Stimulated activated CD8-positive, alpha-beta memory T cell treated with anti-CD3 and anti-CD28 coated beads, Interleukin-2, amount 100 ng/mL, for 1 hour (primary cell): ENCODE data around the gene E2F7.
A peak's percentile ranks its signal among the peaks of the same experiment; 100 is the strongest.

Experiments
- DNase-seq, 2 donors: peaks; one replicate each; pipeline ENCODE4 v3.0.0-alpha.2; 2020; ENCODE audit warnings: low read depth in 2 of 2

The E2F7 gene

DNA sequence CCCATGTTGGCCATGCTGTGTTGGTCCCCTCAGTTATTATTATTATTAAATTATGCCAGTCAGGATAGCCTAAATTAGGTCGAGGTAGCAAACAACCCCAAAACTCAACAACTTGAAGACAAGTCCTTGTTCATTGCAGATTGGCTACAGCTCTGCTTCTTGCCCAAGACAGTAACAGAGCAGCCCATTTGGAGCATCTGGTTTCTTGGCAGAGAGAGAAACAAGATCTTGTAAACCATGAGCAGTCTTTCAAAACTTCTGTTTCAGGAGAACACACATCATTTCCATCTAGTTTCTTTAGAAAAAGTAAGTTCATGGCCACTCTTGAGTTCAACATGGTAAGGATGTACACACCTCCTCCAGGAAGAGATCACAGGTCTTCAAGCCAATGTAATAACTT is 52.3 kb downstream of the E2F7 start:
- no peak for DNase-seq

- DNase-seq: peak; percentile 27 to 39
These were observed 54.4 kb downstream of the E2F7 start for GRCh38 chr12:77010691-77011548.

DNA sequence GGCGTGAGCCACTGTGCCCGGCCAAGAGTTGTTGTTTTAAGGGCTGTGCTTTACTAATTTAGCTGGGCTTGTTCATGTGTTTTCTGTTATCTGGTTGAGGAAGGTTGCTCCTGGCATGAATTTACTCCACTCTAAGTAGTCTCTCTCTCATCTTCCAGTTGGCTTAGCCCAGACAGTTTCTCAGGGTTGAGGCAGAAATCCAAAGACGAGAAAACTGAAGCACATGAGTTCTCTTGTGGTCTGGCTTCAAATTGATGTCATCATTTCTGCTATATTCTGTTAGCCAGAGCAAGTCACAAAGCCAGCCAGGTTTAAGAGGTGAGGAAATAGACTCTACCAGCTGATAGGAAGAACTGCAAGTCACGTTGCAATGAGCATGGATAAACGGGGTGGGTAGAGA is 57.9 kb downstream of the E2F7 start:
- DNase-seq: no peak

GRCh38 chr12:77005611-77006098 is 59.7 kb downstream of the E2F7 start:
- DNase-seq: no peak

DNA sequence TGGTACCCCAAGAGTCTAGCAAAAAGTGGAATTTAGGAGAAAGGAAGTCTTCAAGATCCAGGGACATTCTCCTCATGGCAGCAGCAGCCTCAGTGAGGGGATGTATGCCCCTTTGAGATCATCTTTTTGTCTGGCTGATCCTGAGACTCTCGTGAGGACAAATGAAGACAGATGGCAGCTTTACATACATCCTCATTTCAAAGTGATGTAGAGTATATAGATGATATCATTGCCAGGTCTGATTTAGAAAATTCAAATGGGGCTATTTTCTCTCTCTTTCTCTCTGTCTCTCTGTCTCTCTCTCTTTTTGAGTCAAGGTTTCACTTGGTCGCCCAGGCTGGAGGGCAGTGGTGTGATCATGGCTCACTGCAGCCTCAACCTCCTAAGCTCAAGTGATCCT is 61.5 kb downstream of the E2F7 start:
- DNase-seq: no peak

GRCh38 chr12:77003246-77003645 is 62.1 kb downstream of the E2F7 start:
- DNase-seq: no peak

- no peak for DNase-seq
These were observed 63.0 kb downstream of the E2F7 start for GRCh38 chr12:77002382-77002781.

DNA sequence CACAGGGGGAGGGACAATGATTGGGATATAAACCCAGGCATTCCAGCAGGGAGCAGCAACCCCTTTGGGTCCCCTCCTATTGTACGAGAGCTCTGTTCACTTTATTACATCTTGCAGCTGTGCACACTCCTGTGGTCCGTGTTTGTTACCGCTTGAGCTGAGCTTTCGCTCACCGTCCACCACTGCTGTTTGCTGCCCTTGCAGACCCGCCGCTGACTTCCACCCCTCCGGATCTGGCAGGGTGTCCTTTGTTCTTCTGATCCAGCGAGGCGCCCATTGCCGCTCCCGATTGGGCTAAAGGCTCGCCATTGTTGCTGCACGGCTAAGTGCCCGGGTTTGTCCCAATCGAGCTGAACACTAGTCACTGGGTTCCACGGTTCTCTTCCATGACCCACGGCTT is 64.1 kb downstream of the E2F7 start:
- DNase-seq: no peak

DNA sequence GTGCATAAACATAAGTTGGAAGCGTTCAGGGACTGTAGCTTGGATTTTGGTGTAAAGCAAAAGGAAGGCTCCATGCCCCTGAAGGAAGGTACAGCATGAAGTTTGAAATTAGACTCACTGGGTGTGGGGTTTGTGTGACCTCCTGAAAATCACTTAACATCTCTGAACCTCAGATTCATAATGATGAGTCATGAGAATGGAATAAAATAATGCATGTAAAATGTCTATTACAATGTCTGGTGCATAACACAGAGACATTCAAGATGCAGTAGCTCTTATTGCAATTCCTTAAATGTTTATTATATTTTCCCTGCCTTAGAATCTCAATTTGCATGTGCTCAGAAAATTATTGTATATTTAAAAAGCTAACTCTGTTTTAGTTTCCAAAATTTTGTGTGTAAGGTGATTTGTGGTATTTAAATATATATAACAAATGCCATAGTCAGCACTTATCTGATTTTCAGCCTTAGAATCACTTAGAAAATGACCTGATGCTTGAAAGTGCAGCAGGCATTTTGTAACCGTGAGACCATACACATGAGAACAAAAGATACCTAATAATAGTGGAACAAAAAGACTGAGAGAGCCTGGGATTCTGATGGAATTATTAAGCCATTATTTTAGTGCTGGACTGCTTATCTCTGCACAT is 66.3 kb downstream of the E2F7 start:
- DNase-seq: no peak

GRCh38 chr12:76998386-76998785 is 67.0 kb downstream of the E2F7 start:
- DNase-seq: no peak

GRCh38 chr12:76997011-76997780 is 68.2 kb downstream of the E2F7 start:
- DNase-seq: no peak

DNA sequence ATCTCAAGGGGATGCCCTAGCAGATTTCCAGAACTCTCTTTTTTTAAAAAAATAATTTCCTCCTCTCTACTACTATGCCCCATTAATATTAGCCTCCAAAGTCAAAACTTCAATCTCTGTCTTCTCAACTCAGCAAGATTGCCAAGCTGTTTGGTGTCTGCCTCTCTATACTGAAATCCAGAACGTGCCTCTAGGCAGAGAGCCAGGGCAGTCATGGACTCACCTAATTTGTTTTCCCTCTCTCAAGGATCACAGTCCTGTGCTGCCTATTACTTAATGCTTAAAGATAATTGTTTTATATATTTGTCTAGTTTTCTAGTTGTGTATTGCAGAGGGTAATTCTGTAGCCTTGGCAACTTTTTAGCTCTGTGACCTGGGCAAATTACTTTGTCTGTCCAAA is 74.7 kb downstream of the E2F7 start:
- DNase-seq: no peak

GRCh38 chr12:76984566-76984965 is 80.8 kb downstream of the E2F7 start:
- DNase-seq: no peak

DNA sequence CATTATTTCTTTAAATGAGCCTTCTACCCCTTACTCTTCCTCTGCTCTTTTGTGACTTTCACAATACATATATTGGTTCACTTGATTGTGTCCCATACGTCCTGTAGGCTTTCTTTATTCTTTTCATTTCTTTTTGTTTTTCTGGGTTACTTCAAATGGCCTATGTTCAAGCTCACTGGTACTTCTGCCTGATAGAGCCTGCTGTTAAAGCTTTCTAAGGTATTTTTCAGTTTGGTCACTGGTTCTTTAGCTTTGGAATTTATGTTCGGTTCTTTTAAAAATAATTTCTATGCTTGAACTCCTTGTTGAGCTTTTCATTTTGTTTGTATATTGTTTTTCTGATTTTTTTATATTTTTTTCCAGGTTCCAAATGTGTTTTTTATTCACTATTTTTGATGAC is 81.9 kb downstream of the E2F7 start:
- DNase-seq: no peak

DNA sequence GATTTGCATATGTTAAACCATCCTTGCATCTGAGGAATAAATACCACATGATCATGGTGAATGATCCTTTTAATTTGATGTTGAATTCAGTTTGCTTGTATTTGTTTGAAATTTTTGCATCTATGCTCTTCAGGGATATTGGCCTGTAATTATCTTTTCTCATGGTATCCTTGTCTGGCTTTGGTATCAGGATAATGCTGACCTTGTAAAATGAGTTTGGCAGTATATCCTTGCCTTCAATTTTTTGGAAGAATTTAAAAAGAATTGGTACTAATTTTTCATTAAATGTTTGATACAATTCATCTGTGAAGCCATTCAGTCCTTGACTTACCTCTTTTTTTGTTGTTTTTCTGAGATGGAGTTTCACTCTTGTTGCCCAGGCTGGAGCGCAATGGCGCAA is 85.2 kb downstream of the E2F7 start:
- no peak for DNase-seq

GRCh38 chr12:76976777-76977382 is 88.5 kb downstream of the E2F7 start:
- no peak for DNase-seq
